Lung microvascular endothelial cell (primary cell): ENCODE data around the gene CNNM4. TPM values are rescaled to one million over a fixed set of nuclear protein-coding genes. Genes with fewer than 3 reads are reported as not detected.

ENCODE experiments used
- DNase-seq, 2 donors: peaks; one replicate each; pipeline versions ENCODE4 v3.0.0 to v3.0.0-alpha.2; 2010; ENCODE audit warnings: low read depth in 2 of 2
- total RNA-seq: library from RNA; depleted of rRNA; stranded (reverse); fragments of >200 nt; gene quantifications from 2 replicates; pipeline ENCODE4 v1.2.1, GENCODE V29; 2014

CNNM4 gene
- 1.1 and 1.6 TPM in 2 replicates for total RNA-seq

DNA sequence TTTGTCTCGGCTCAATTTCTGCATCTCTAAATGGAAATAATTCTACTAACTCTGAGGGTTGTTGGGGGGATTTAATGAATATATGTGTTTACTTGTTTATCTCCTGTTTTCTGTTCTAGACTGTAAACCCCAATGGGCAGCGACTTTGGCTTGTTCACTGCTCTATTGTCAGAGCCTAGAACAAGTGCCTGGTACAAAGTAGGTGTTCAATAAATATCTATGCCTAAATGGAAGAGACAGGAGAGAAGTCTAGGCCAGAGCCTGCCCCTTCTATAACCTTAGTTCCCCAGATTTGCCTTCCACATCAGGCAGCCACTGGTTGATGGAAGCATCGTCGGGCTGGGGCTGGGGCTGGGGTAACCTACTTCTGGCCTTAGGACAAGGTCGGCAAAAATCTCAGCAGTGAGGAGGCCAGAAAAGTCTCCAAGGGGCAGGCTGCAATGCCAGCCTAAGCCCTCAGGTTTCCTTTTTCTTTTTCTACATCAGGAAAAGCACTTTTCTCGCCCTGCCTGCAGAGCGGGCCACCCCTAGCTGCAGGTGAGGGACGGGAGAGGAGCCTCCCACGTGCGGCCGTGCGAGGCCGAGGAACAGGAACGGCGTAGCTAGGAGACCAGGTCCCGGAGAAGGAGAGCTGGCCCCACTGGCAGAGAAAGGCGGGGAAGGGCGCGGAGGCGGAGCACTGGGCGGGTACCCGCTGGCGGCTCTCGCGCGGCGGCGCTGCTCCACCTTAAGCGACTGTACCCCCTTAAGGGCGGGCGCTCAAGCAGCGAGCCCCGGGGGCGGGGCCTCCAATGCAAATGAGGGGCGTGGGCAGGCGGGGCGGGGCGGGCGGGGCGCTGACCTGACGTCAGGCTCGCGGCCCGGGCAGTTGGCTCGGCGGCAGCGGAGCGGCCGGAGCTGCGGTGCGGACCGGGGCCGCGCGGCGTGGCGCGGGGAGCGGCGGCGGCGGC lies at the start of gene CNNM4:
TSS of gene CNNM4 (plus strand) at position 867 of the 950 bp plus-strand sequence. CDS start 98 bp downstream, outside the sequence.
- DNase-seq: peak; percentile 86 to 91

DNA sequence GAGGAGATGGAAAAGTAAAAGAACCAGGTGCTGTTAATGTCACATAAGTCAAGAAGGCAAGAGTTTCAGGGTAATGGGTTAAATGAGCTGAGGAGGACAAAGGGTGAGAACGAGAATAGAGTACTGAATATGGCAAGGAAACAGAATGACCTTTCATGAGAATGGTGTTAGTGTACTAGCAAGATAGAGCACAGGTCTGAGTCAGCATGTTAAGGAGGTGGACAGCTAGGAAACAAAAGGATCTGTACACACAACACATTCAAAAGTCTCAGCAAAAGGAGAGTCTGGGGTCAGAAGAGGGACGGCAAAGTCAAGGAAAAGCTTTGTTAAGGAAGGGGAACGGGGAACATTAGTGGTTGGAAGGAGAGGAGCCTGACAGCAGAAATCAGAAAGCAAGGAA lies 49.7 kb upstream of the CNNM4 start:
- no peak for DNase-seq

DNA sequence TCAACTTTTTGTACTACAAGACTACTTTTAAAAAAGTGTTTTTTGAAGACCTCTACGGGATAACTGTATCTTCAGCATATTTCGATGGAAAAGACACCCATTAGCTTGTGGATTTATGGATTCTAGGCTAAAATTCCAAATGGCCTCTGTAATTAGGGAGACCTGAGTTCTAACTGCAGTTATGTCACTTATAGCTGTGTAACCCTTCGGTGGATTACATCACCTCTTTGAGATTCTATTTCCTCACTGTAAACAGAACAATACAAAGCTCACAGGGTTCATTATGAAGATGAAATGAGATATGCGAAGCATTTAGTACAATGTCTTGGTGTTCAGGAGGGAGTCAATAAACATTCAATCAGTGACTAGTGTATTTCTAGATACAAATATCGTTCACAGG lies 45.0 kb upstream of the CNNM4 start:
- DNase-seq: peak in 1 of 2 donors; percentile 64

- DNase-seq: no peak
These were observed 44.3 kb upstream of the CNNM4 start for GRCh38 chr2:96716388-96716787.

DNA sequence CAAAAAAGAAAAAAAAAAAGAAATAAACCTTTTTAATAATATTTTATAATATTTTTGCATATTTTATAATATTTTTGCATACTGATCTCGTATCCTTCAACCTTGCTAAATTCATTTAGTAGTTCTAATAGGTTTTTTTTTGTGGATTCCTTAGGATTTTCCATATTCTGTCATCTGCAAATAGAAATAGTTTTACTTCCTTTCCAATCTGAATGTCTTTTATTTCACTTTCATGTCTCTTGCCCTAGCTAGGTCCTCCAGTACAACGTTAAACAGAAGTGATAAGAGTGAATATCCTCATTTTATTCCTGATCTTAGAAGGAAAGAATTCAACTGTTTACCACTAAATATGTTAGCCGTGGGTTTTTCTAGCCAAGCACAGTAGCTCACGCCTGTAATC lies 34.6 kb upstream of the CNNM4 start:
- DNase-seq: no peak

- DNase-seq: no peak
These were observed 33.3 kb upstream of the CNNM4 start for GRCh38 chr2:96727431-96727830.

DNA sequence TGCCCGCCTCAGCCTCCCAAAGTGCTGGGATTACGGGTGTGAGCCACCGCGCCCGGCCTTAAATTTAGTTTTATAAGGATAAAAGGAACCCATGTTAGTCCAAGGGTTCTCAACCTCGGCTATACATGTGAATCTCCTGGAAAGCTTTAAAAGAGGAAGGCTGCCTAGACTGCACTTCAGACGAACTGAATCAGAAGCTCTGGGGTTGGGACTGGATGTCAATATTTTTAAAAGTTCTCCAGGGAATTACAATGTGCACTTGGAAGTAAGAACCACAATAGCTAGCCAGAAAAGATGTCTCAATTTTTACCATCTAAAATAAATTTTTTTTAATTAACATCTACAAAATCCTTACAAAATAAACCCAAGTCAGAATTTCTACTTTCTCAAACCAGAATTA lies 31.0 kb upstream of the CNNM4 start:
- no peak for DNase-seq

- peak in 1 of 2 donors; percentile 27 for DNase-seq
These were observed 30.5 kb upstream of the CNNM4 start for GRCh38 chr2:96730212-96730611.

DNA sequence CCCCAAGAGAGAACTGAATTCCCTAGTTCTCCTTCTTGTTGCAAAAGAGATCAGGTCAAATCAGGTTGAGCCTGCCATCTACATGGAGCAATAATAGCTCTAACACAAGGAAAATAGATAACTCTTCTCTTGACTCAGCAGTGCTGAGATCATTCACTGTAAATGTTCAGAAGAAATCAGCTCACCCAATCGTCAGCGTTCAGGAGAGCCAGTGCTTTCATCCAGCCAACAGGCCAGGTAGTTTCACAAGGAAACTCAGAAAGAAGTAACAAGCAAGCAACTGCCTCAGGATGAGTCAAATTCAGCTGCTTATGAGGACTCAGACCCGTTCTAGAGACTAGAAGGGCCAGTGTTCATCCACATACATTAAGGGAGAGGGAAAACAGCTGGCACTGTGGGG lies 26.8 kb upstream of the CNNM4 start:
- no peak for DNase-seq

DNA sequence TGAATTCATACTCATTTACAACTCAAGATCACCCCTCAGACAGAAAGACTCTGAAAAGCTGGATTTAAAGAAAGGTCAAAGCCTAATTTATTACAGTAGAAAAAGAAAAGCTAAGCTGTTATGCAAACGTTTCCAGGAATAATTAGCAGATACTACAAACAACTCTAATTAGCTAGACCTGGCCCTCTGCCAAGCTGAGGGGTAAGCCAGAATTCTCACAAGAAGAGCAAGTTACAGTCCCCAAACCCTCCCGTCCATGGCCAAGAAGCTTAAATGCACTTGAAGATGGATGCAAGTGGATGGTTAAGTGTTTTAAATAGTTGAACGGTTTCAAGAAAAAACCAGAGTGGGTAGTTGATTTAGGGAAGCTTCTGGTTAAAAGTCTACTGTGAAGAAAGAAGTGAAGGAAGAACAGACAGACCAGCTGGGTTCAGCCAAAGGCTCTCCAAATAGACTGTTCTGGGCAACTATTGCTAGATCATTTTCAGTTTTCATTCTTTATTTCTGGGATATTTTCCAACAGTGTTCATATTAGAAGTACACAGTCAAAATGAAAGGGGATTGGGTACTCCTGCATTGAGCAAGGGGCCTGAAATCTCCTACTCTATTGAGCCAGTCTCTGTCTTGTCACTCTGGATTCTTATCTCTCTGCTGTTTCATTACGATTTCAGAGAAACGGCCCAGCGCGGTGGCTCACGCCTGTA lies 25.7 kb upstream of the CNNM4 start:
- no peak for DNase-seq

- DNase-seq: no peak
These were observed 23.5 kb upstream of the CNNM4 start for GRCh38 chr2:96737251-96737650.

DNA sequence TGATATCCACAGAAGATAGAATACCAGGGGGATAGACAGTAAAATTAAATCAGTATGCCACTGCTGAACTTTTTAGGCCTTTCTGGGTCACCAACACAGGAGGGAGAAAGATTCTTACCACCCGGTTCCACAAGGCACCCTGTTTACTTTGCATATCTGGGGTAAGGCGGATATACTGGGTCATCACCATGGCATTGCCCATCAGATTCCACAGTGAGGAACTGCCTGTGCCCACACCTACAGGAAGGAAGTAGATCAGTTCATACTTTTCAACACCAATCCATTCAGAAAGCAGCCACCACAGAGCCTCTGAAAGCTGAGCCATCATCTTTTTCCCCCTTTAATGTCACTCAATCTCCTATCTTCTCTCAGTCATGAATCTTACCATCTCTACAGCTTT lies 22.9 kb upstream of the CNNM4 start:
- DNase-seq: peak; percentile 20 to 57

DNA sequence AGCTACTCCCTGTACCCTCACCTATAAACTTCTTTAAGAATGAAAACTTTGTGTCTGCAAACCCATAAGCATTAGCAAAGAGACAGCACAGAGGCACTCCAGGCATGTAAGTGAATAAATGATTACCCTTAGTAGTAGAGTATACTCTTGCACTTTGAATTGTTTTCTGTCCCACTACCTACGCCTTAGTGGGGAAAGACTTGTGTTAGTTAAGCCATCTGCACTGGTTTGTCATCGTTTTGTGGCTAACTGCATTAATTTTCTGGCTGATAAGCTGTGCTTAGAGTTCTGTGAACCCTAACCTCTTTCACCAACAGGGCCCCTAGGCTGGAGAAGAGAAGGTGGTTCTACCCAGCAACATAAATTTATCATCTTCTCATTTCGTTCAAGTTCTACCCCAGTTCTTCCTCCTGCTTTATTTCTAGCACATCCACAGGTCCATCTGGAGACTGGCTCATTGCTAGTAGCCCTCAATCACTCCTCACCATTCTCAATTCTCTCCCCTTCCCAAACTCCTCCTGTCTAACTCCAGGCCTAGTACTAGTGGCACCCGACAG lies 21.5 kb upstream of the CNNM4 start:
- DNase-seq: no peak

DNA sequence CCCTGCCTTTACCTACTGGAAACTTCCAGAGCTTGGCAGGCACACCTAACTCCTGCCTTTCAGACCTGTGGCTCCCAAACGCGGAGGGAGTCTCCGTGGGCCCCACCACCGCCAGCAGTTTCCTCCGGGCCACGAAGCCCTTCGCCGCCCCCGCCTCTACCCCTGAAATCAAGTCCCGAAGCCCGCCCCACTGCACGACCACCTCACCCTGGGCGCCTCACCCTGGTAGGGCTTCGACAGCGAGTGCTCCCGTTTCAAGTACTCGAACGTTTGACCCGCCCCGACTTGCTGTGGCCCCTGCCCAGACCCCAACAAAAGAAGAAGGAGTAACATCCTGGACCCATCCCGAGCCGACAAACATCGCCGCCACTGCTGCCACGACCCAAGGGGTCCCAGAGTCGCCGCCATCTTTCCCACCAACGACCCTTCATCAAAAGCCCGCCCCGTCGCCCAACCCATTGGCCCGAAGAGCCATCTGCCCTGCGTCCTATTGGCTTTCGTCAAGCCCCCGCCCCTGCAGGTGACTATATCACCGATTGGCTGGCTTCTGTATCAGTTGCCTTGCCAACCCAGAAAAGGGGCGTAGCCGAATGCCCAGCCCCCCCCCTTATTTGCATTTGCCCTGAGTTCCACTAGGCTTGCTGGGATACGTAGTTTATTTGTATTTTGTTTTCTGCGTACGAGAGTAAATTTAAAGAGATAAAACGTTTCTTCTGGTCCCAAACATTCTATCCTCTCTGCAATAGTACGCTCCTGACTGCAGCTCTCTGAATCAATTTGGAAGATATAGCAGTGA lies 20.9 kb upstream of the CNNM4 start, which contains the start of gene LMAN2L:
TSS of gene LMAN2L (minus strand) at position 432 of the 796 bp plus-strand sequence. CDS start at position 408, 24 bp downstream.
- peak; percentile 97 for DNase-seq

DNA sequence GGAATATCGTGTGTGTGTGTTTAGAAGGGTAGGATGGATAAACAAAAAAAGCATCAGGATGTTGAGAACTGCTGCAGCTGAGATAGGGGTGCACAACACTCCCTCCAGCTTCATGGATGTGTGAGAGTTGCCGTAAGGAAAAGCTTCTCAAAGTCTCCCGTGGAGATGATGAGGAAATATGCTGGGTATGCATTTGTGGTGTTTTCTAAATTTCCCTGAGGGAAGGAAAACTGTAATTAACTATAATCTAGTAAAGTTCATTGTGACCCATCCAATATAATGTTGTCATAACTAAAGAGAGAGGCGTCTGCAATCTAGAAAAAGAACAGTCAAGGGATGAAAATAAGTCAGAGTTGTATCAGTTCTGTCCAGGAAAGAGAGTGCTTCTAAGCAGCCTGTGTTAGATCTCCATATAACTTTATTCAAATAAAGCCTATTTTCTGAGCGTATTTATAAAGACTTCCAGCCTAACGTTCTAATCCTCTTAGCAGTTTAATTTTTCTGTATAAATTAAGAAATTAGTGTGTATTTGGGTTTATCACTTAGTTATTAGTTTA lies 13.6 kb upstream of the CNNM4 start:
- DNase-seq: no peak

- DNase-seq: no peak
These were observed 8.9 kb upstream of the CNNM4 start for GRCh38 chr2:96751800-96752199.

DNA sequence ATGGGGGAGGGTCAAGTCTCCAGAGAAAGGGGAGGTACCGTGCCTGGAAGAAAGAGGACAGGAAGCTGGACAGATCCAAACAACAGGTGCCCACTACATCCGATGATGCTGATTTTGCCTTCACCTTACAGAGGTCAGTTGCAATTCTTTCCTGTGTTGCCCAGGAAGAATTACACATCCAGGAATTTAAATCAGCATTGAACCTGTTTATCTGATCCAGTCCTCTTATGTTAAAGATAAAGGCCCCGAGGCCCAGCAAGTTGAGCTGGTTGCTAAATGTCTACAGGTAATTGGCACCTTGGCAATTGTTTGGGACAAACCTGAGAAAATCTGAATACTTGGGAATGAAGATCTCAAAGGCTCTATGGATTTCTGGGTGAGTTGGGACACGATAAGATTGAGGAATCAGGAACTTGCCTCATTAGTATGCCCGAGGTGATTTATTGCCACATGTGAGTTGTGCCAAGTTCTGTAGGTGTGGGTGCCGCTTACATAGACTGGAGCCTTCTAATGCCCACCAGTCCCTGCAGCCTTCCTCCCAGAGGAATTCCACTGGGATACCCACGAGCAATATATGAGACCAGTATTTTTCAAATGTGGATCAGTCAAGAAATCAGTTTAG lies 6.9 kb upstream of the CNNM4 start:
- no peak for DNase-seq

DNA sequence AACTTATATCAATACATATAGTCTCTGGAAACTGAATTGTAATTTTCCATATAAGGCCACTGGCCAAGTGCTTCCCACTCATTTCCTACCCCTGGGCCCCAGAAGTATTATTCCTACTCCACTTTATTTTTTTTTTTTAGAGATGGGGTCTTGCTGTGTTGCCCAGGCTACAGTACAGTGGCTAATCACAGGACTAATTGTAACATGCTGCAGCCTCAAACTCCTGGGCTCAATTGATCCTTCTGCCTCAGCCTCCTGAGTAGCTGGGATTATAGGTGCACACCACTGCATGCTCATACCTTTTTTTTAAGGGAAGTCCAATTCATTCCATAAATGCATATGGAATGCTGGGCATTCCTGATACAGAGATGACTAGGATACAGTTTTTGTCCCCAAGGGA lies 6.4 kb upstream of the CNNM4 start:
- no peak for DNase-seq

- DNase-seq: no peak
These were observed 3.8 kb upstream of the CNNM4 start for GRCh38 chr2:96756788-96757476.

- DNase-seq: no peak
These were observed 3.2 kb upstream of the CNNM4 start for GRCh38 chr2:96757477-96757860.
